SKM-1 treated with dmso at 0.1 percent for 144 hours (cell line): ENCODE measurements around the gene TMEM182.
A peak's percentile ranks its signal among the peaks of the same experiment; 100 is the strongest.

ENCODE experiments used
- DNase-seq: peaks from one replicate; lab custom pipeline; 2025; ENCODE audit not compliant: unreplicated experiment; lab: John Stamatoyannopoulos, UW

Gene TMEM182

DNA sequence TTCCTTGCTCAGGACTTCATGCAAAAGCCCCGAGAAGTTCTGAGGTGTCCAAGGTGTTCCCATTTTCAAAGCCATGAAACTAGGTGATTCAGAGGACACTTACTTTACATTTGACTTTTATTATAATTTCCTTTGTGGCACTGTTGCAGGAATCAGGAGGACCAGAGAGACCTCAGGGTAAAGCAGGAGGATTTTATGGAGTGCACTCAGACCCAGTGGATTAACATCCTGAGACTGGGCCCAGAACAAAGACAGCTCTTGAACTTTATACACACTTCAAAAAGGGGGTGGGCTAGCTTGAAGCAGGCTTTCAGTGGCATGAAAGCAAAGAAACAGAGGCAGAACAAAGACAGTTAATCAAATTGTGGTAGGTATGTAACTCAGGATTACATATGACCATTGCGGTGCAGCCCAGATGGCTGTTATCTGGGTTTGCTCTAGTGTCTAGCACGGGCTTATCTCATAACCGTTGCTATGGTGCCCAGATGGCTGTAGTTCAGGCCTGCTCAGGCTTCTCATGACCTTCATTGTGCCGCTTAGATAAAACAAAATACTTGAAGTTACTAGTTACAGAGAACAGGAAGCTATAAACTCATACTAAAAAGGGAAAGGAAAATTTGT, 39.4 kb downstream of the TMEM182 start:
- no peak for DNase-seq

- no peak for DNase-seq
Measured at GRCh38 chr2:102801858-102802699, 40.2 kb downstream of the TMEM182 start.

- DNase-seq: no peak
Measured at GRCh38 chr2:102803041-102803896, 41.4 kb downstream of the TMEM182 start.

DNA sequence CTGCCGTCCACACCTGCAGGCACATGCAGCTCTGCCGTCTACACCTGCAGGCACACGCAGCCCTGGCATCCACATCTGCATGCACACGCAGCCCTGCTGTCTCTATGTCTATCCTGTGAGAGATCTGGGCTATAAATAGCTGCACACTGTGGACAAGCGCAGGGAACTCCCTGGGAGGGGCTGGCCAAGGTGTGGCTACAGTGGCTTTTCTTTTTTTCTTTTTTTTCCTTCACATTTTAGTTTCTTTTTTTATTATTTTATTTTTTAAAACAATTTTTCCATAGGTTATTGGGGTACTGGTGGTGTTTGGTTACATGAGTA, 42.0 kb downstream of the TMEM182 start:
- DNase-seq: no peak

GRCh38 chr2:102806250-102806837, 44.5 kb downstream of the TMEM182 start:
- DNase-seq: peak; percentile 54

DNA sequence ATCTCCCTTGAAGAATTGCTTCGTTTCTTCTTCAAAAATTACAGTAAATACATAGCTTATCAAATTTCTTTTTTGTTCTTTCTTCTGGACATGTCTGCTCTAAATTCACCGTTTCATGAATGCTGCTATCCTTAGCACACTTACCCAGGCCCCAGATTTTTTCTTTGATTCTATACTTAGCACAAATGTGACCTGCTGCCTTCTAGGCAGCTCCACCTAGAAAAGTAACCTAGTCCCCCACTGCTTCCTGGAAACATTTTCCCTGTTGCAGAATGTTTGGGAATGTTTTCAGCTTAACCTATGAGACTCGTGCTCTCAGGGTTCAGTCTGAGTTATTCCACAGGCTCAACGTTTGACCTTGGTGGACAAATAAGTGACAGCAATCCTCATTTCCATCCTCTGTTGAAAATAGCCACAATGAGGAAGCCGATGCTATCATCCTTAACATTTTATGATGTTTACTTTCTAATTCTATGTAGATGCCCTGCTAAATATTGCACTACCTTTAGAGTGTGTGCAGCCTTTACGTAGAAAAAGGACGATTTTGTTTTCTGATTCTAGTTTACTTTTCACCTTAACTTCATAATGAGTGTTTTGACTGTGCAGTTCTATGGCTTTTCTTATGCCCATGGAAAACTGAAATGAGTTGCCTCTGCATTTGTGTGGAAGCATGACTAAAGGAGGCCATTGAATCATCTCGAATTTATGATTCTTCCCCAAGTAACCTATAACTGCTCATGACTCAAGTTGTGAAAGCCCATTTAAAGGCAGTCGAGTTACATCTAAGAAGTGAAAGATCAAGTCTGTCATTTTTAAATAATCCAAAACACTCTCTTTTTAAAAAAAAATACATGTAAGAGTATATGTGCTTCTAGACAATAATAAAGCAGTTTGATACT, 47.7 kb downstream of the TMEM182 start:
- DNase-seq: no peak

DNA sequence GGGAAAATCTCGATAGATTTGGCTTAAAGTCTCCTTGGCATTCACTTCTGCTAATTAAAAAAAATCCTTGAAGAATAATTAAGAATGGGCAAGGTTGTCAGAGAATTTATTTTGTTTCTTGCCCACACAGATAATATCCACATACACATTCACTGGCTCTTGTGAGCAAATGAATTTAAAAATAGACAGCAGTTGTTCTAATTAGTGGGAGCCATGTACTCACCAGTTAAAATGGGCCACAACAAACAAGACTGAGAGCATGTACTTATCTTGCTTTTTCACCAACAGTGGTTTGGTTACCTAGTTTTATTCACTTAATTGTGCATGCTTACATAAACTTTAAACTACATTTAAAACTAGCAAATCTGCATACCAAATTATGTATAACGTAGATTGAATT, 53.5 kb downstream of the TMEM182 start:
- DNase-seq: no peak

- no peak for DNase-seq
Measured at GRCh38 chr2:102826904-102827303, 65.1 kb downstream of the TMEM182 start.

DNA sequence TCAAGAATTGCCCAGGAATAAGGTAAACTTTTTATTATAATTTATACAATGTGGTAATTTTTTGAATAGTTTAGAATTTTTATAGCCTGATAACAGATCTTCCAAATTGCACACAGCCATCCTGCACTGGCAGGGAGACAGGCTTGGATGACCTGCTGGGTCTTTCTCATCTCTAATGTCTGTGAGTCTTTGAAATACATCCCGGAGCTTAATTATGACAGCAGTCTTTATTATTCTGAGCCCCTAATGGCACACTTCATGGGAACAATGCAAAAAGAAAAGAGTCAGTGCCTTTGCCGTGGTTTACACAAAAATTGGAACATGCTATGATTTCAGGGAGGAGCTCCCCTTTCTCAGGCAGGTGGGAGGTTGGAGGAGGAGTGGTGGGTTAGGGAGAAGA, 71.0 kb downstream of the TMEM182 start:
- no peak for DNase-seq

DNA sequence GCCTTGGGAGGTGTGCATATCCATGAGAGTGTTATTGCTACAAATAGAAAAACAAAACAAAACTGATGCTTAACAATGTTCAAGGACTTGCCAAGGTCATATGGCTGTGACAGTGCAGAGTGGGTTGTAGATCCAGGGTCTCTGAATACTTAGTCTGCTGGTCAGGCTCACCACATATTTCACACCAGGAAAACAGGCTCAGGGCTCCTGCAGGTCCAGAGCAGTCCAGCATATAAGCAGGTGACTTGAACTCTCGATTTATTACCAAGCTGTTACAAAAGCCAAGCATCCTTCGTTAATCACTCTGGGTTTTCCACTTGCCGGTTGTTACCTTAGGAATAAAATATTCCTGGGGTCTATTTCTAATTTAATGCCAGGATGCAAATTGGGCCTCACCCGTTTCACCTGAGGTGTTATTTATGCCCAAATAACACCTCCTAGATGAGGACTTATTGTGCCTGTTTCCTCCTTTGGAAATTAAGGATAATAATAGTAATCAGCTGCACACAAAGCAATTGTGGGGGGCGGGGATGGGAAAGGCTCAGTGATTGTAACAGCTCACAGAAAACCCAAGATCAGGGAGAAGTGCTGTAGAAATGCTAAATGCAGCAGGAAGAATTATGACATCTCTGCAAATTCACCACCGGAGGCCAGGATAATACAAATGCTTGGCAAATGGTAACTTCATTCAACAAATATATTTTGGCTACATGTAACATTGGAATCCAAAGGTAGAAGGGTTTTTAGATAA, 72.9 kb downstream of the TMEM182 start:
- no peak for DNase-seq

DNA sequence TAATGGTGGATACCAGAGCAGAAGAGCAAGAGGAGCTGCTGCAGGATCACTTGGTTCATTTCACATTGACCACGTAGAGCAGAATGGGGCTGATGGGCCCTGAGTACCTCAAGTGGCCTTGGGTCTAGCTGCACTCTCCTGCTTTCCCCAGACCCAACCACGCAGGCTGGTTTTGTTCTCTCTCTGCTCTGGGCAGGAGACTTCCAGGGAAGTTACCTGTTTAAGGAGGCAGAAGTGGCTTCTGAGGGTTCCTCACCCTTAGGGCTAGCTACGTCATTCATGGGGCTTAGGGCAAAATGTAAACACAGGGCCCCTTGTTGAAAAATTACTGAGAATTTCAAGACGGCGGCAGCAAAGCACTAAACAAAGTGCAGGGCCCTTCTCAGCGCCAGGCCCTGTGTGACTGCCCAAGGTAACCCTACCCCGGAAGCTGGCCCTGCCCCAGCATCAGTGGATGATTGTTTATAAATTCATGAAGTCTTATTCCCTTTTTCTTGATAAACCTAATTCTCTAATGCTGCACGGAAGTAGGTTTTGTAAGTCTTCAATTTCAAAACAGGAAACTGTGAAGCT, 75.9 kb downstream of the TMEM182 start:
- DNase-seq: no peak

- peak; percentile 42 for DNase-seq
Measured at GRCh38 chr2:102839668-102840388, 78.0 kb downstream of the TMEM182 start.

GRCh38 chr2:102841107-102841840, 79.4 kb downstream of the TMEM182 start:
- DNase-seq: peak; percentile 66

DNA sequence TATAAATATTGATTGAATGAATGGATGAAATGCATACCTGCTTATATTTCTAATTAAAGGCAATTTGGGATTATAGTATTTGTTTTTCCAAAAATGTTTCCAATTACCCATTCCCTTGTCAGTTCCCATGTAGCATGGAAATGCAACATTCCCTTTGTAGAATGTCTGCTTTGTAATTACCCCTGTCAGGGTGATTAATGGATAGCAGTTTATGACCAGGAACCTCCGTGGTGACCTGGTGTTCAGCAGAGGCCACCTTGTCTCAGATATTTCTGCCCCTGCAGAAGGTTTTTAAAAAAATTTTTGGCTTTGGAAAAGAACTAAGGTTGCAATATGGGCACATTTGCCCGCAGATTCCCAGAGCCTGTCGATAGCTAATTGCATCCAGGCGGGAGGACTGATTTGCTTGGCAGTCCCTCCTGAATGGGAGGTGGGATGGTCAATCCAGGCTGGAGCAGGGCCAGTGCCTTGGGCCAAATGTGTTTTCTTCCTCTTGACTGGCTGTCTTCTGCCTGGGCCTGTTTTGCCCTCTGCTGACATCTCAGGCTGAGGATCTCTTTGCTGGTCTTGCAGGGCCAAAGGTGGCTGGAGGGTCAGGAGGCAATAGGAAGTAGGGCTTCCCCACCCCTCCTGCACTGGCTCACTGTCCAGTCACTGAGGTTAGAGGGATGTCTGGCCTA, 82.1 kb downstream of the TMEM182 start:
- DNase-seq: no peak

DNA sequence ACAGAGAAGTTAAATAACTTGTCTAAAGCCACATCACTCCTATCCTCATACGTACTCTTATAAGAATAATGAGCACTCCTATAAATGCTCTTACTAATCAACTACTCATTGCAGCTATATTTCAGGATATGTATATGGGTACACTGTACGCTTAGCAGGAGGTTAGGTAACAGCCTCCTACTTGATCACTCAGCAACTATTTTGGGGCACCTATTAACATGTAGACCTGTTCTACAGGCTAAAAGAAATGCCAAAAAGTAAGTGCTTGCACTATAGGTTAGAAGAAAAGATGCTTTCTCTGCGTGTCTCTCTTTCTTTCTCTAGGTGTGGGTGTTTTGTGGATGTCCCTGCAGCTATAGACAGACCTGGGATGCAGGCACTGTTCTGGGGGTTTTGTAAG, 83.1 kb downstream of the TMEM182 start:
- DNase-seq: no peak

DNA sequence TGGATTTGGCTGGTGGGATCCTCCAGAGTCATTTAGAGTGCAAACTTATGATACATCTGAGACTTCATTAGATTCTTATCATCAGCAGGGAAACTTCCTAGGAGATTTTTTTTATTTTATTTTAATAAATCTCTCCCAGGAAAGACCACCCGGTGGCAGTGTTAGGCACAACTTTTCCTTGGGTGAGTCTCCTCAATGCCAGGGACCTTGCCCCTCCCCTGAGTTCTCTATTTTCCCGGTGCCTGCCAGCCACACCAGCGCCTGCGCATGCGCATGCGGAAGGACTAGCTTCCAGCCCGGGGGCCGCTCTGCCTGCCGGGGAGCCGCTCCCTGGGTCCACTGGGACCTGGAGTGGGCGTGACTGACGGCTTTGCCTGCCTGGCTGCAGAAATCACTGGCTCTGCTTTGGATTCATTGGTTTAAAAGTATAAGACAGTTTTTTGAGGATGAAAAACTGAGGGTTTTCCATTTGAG, 86.6 kb downstream of the TMEM182 start:
- peak; percentile 71 for DNase-seq

- DNase-seq: no peak
Measured at GRCh38 chr2:102850888-102851287, 89.1 kb downstream of the TMEM182 start.
